Kidney epithelial cell (primary cell): ENCODE measurements around the gene UTP11. TPM values are rescaled to one million over a fixed set of nuclear protein-coding genes. Genes with fewer than 3 reads are reported as not detected.

Source experiments
- DNase-seq: peaks from one replicate; pipeline ENCODE4 v3.0.0-alpha.2; 2010; ENCODE audit warnings: low read depth
- H3K27me3 ChIP-seq: 2 replicates; pipeline ENCODE4 v1.6.0; 2011; ENCODE audit warnings: low read length; ENCODE audit not compliant: control insufficient read depth, insufficient read depth
- H3K36me3 ChIP-seq: 2 replicates; pipeline ENCODE4 v1.5.1; 2011; ENCODE audit warnings: low read length; ENCODE audit not compliant: control insufficient read depth, insufficient read depth
- H3K4me3 ChIP-seq: 2 replicates; pipeline ENCODE4 v1.5.1; 2011; ENCODE audit warnings: low read depth, mild to moderate bottlenecking, control low read depth, low read length
- total RNA-seq: library from RNA; depleted of rRNA; stranded (reverse); fragments of >200 nt; gene quantifications from 2 replicates; pipeline ENCODE4 v1.2.3, GENCODE V29; 2015
- TF ChIP-seq, protein P1 (sequence below): IDR thresholded peaks from 2 replicates; pipeline ENCODE4 v1.5.1; 2011; ENCODE audit warnings: mild to moderate bottlenecking, moderate library complexity, low read length, control low read depth, inconsistent platforms; ENCODE audit not compliant: insufficient read depth, poor library complexity, severe bottlenecking

UTP11 gene
- total RNA-seq, 1 donor from 2014 or later, result 62.3 TPM

DNA sequence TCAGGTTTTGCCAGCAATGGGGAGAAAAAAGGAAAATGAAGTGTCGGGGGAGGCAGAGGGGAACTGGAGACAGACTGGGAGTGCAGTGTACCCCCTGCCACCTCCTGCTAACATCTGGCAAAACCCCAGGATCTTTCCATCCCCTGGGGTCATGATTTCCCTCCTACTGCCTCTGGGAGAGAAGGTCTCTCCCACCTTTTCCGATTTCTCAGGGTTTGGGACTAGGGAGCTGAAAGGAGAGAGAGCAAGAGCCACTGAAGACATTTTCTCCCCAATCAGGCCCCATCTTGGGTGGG is 12.4 kb upstream of the UTP11 start:
- Histone ChIP-seq H3K4me3 (no peak overlapping the region), H3K27me3 (no peaks in the 10 kb centered on the region), H3K36me3 (no peaks in the 10 kb centered on the region)
- no peak for DNase-seq
- TF ChIP-seq, protein P1, sequence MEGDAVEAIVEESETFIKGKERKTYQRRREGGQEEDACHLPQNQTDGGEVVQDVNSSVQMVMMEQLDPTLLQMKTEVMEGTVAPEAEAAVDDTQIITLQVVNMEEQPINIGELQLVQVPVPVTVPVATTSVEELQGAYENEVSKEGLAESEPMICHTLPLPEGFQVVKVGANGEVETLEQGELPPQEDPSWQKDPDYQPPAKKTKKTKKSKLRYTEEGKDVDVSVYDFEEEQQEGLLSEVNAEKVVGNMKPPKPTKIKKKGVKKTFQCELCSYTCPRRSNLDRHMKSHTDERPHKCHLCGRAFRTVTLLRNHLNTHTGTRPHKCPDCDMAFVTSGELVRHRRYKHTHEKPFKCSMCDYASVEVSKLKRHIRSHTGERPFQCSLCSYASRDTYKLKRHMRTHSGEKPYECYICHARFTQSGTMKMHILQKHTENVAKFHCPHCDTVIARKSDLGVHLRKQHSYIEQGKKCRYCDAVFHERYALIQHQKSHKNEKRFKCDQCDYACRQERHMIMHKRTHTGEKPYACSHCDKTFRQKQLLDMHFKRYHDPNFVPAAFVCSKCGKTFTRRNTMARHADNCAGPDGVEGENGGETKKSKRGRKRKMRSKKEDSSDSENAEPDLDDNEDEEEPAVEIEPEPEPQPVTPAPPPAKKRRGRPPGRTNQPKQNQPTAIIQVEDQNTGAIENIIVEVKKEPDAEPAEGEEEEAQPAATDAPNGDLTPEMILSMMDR, result no peak

DNA sequence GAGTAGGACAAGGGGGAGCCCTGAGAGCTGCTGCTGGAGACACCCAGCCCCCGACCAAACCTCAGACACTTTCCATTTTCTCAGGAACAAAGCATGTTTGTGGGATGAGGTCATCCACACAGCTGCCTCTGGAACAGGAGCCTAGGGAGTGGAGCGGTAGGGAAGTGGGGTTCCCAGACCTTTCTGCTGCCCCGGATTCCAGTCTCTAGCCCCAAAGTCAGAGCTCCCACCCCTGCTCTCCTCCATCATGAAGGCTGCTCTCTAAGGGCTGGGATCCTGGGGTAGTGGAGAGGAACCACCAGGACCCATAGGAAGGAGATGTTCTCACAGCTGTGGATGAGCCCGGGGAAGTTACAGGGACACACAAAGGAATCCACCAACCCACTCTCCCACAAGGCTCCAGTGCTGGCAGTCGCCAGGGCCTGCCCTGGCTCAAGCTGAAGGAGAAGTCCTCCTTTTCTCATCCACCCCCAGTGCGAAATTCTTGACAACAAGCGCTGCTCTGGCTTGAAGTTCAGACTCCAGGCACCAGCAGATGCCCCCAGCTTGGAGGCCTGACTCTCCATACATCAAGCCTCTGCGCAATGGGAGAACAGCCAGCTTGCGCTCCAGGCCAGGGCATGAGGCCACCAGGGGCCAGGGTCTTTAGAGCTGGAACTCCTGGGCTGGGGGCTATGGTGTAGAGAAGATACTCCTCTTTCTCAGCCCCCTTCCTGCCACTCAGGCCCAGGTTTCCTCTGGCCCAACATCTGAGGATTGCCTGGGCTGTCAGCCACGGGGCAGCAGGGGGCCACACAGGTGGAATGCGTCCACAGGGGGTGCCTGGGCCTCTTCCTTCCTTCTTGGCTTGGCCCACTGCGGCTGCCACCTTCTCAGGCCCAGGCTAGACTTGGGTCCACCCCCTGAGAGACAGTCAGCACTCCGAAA is 11.7 kb upstream of the UTP11 start:
- Histone ChIP-seq H3K4me3 (no peak overlapping the region), H3K27me3 (no peaks in the 10 kb centered on the region), H3K36me3 (no peaks in the 10 kb centered on the region)
- TF ChIP-seq, protein P1, result no peak
- no peak for DNase-seq

DNA sequence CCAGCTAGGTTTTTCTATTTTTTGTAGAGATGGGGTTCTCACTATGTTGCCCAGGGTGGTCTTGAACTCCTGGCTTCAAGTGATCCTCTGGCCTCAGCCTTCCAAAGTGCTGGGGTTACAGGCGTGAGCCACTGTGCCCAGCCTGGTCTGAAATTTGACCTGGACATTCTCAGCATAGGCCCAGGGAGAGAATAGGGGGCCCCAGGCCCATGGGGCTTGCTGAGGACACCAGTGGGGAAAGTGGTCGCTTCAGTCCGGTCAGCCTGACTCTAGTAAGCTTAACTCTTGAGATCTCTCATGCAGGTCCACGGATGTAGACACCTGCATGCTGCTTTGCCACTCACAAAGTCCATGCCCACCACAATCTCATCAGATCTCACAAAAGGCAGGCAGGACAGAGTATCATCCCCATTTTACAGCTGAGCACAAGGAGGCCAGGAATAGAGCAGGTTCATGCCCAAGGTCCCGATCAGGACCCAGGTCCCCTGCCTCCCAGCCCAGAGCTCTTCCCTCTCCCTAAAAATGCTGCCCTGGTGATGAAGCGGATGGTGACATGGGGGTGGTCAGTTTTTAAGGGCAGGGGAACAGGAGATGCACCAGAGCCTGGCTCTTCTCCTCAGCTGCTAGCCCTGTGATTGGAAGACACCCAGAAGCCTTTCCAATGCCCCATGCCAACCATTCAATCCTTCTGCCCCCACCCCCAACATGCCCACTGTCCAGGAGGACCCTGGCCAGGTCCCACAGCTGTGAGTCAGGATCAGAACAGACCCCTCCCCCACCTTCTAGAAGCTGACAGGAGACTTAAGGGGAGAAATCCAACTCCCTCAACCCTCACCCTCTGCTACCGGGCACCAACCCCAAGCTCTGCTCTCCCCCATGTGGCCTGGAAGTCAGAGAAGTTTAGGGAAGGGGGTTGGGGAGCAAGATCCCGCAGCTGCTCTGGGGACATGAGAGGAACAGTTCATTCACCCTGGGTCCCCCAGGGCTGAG is 9.0 kb upstream of the UTP11 start:
- Histone ChIP-seq H3K36me3 (no peaks in the 10 kb centered on the region), H3K4me3 (peak overlapping the region; percentile 71), H3K27me3 (no peaks in the 10 kb centered on the region)
- no peak for DNase-seq
- TF ChIP-seq, protein P1, result no peak

DNA sequence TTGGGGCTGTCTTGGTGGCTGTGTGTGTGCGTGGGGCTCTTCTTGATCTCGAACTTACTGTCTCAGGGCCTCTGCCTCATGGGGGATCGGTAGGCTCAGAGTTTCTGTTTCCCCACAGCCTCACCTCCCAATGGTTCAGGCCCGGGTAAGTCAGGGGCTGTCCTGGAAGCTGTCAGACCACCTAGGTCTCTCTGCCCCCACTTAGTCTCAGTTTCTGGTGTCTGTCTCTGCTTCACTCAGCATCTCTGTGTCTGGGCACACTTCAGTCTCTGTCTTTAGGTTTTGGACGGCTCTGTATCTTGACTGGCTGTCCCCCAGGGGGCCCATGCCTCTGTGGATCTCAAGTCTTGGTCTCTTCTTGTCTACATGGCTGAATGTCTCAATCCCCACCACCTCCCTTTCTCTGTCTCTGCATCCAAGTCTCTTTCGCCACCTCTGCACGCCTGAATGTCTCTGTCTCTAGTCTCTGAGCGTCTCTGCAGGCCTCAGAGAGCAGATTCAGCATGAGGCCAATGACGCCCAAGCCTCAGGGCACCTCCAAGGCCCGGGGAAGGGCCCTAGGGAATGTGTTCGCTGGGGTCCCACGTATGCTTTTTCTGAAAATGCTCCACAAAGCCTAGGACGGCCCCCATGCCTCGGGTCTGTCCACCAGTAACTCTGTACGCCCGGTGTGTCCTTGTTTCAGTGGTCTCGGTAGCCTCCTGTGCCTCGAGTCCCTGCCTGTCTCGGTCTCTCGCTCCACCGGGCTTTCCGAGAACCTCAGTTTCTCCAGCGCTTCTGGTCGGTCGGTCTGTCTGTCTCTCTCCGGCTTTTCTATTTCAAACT is 8.0 kb upstream of the UTP11 start:
- peak overlapping the region; percentile 71 for H3K4me3 ChIP-seq
- H3K27me3 ChIP-seq, result no peaks in the 10 kb centered on the region
- no peaks in the 10 kb centered on the region for H3K36me3 ChIP-seq
- no peak for DNase-seq
- TF ChIP-seq, protein P1, result no peak

DNA sequence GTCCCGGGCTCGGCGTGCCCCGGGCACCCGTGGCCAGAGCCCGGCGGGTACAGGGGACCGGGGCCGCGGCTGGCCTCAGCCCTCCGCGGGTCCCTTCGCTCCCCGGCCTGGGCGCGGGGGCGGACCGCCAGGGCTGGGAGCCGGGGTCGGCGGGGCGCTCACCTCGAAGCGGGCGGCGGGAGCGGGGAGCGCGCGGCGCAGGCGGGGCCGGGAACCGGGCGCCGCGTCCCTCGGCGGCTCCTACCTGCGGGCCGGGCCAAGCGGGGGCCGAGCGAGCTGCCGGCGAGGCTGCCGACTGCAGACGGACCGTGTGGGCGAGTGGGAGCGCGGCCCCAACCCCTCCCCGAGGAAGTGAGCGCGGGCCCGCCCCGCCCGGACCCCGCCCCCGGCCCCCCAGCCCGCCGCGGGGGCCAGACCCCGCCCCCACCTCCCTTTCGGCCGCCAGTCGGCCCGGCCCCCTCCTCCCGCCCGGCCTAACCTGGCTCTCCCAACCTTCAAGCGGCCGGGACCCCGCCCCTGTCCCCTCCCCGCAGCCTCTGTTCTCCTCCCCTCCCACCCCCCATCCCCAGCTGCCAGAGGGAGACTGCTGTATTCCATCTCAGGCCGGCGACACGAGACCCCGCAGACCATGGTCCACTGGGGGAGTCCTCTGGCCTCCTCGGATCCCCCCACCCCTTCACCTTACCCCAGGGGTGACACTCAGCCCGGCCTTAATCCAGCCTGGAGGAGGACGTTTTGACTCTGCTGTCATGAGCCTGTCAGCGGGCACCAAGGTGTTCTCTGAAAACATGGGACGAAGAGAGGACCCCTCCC is 7.1 kb upstream of the UTP11 start, which contains the start of gene FHL3:
Gene FHL3, minus strand, starts transcription at position 320 of the 813 bp plus-strand sequence. CDS start 6,102 bp downstream, outside the sequence.
- TF ChIP-seq, protein P1, result no peak
- H3K27me3 ChIP-seq, result no peaks in the 10 kb centered on the region
- peak within 1 kb of the TSS; percentile 71 for H3K4me3 ChIP-seq
- no peak for DNase-seq
- no peaks in the 10 kb centered on the region for H3K36me3 ChIP-seq
